ENCODE measurements around the gene HMG20B. TPM values are rescaled to one million over a fixed set of nuclear protein-coding genes. Genes with fewer than 3 reads are reported as not detected.

Gene HMG20B
- total RNA-seq, 1 experiment from 2014 or later, result 186 TPM

DNA sequence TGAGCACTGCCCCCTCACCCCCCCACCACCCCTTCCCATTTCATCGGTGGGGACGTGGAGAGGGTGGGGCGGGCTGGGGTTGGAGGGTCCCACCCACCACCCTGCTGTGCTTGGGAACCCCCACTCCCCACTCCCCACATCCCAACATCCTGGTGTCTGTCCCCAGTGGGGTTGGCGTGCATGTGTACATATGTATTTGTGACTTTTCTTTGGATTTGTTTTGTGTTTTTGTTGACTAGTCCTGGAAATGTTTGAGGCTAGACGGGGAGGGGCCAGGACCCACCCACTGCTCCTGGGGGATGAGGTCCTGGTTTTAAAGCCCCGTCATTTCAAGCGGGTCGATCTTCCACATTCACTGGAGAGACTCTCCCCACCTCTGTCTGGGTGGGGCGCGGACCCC, 36.8 kb upstream of the HMG20B start (continued):
- TF ChIP-seq, protein P1, sequence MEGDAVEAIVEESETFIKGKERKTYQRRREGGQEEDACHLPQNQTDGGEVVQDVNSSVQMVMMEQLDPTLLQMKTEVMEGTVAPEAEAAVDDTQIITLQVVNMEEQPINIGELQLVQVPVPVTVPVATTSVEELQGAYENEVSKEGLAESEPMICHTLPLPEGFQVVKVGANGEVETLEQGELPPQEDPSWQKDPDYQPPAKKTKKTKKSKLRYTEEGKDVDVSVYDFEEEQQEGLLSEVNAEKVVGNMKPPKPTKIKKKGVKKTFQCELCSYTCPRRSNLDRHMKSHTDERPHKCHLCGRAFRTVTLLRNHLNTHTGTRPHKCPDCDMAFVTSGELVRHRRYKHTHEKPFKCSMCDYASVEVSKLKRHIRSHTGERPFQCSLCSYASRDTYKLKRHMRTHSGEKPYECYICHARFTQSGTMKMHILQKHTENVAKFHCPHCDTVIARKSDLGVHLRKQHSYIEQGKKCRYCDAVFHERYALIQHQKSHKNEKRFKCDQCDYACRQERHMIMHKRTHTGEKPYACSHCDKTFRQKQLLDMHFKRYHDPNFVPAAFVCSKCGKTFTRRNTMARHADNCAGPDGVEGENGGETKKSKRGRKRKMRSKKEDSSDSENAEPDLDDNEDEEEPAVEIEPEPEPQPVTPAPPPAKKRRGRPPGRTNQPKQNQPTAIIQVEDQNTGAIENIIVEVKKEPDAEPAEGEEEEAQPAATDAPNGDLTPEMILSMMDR (IDR thresholded peaks at IDR 0.05 in 2 of 3, conservative IDR thresholded peaks at IDR 0.05 in 1 of 3; ENCODE audit: borderline replicate concordance in 1 of 3, insufficient read depth in 1 of 3, low read depth in 2 of 3, low read length in 2 of 3), result no peak
- TF ChIP-seq EGR1 (IDR thresholded peaks at IDR 0.05; ENCODE audit: low read depth), result no peak

DNA sequence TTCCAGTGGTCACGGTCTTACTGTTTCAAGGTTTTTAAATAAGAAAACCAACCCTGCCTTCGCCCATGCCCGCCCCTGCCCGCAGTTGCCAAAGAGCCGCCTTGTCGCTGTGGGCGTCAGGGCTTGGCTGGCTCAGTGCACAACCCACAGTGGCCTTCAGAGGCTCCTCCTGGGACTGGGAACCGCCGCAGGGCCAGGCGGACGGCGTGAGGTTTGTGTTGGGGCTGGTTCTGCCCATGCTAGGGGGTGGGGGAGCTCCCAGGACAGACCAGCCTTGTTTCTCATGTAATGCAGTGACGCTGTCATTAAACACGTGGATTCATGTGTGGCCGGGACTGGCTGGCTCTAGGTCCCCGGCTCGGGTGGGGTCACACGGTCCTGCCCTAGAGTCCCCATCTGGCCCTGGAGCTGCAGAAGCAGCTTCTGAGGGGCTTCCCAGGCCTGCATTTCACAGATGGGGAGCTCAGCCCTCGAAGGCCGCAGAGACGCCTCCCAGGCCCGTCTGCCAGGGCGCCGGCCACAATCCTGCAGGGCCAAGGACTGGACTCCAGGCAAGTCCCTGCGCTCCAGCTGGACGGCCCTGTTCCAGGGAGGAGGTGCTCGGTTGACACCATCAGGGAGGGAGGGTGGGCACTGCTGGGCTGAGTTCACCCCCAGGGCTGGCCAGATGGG, 36.2 kb upstream of the HMG20B start:
- POLR2A ChIA-PET, result interaction anchor here (0.6 to 1.0 kb wide), 2 partner anchors 11 to 37 kb away, joined by 3 to 6 read pairs; no protein-coding TSS in a partner anchor
- 0 out of 2 replicates have a peak, but pooled peaks have one; percentile 1 for ATAC-seq
- H3K9me2 ChIP-seq (ENCODE audit: insufficient read depth), result no peaks in the 10 kb centered on the region
- BruUV-seq (replicated peaks), result no TSS peak
- peaks cover 9 to 20% of the 10 kb centered on the region in 2 experiments; a peak in 3 of 4 replicates for H3K36me3 ChIP-seq (ENCODE audit: control insufficient read depth in 1 of 2, insufficient read depth in 2 of 2, low read length in 2 of 2)
- H3K4me1 ChIP-seq (ENCODE audit: control insufficient read depth in 1 of 2, insufficient read depth in 2 of 2, low read length in 2 of 2), result peaks cover 3 to 22% of the 10 kb centered on the region in 2 experiments; a peak in 3 of 4 replicates
- no peaks in the 10 kb centered on the region for H4K20me1 ChIP-seq (ENCODE audit: insufficient read depth)
- CTCF ChIA-PET, result no interaction called here
- RAD21 ChIA-PET (ENCODE audit: low non-redundant PET in 1 of 2, low total read pairs in 2 of 2, uncharacterized antibody in 2 of 2, unreplicated experiment in 2 of 2), result no interaction called here
- no peak overlapping the region for H3K9ac ChIP-seq (ENCODE audit: low read length)
- intact Hi-C loops (cut with micrococcal nuclease), result no loop called here
- TF ChIP-seq SIN3A (IDR thresholded peaks at IDR 0.05; ENCODE audit: low read depth), result no peak
- no peak for TF ChIP-seq RAD21 (IDR thresholded peaks at IDR 0.05; ENCODE audit: low read depth)
- no peak for TF ChIP-seq SRF (IDR thresholded peaks at IDR 0.05; ENCODE audit: low read depth)
- no peak for TF ChIP-seq POLR2AphosphoS5 (IDR thresholded peaks at IDR 0.05; ENCODE audit: low read depth, low read length)
- no peak for TF ChIP-seq JUND (IDR thresholded peaks at IDR 0.05)
- no peak for TF ChIP-seq POLR2A (IDR thresholded peaks at IDR 0.05; ENCODE audit: borderline replicate concordance, extremely low read depth, insufficient read depth, insufficient read length)
- no peak for TF ChIP-seq SP1 (IDR thresholded peaks at IDR 0.05; ENCODE audit: low read depth)
- TF ChIP-seq, protein P2, sequence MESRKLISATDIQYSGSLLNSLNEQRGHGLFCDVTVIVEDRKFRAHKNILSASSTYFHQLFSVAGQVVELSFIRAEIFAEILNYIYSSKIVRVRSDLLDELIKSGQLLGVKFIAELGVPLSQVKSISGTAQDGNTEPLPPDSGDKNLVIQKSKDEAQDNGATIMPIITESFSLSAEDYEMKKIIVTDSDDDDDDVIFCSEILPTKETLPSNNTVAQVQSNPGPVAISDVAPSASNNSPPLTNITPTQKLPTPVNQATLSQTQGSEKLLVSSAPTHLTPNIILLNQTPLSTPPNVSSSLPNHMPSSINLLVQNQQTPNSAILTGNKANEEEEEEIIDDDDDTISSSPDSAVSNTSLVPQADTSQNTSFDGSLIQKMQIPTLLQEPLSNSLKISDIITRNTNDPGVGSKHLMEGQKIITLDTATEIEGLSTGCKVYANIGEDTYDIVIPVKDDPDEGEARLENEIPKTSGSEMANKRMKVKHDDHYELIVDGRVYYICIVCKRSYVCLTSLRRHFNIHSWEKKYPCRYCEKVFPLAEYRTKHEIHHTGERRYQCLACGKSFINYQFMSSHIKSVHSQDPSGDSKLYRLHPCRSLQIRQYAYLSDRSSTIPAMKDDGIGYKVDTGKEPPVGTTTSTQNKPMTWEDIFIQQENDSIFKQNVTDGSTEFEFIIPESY (IDR thresholded peaks at IDR 0.05; ENCODE audit: extremely low read depth, insufficient replicate concordance, low read length), result no peak
- no peak for TF ChIP-seq YY1 (IDR thresholded peaks at IDR 0.05; ENCODE audit: extremely low read depth, insufficient replicate concordance, low read depth, low read length)
- TF ChIP-seq TCF7L2 (IDR thresholded peaks at IDR 0.05; ENCODE audit: borderline replicate concordance, extremely low read depth, insufficient read depth, insufficient read length), result no peak
- TF ChIP-seq EZH2 (IDR thresholded peaks at IDR 0.05), result no peak
- no peak for TF ChIP-seq FOSL1 (IDR thresholded peaks at IDR 0.05; ENCODE audit: low read depth)
- TF ChIP-seq, protein P1 (IDR thresholded peaks at IDR 0.05 in 2 of 3, conservative IDR thresholded peaks at IDR 0.05 in 1 of 3; ENCODE audit: borderline replicate concordance in 1 of 3, insufficient read depth in 1 of 3, low read depth in 2 of 3, low read length in 2 of 3), result no peak
- TF ChIP-seq CEBPB (IDR thresholded peaks at IDR 0.05; ENCODE audit: low read depth), result no peak
- TF ChIP-seq, protein P3, sequence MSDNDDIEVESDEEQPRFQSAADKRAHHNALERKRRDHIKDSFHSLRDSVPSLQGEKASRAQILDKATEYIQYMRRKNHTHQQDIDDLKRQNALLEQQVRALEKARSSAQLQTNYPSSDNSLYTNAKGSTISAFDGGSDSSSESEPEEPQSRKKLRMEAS (IDR thresholded peaks at IDR 0.05), result no peak
- no peaks in the 10 kb centered on the region for H3K79me2 ChIP-seq (ENCODE audit: insufficient read depth, low read length)
- H2AFZ ChIP-seq (ENCODE audit: low read depth, low read length, poor library complexity, severe bottlenecking), result no peak overlapping the region
- H3K27me3 ChIP-seq (ENCODE audit: insufficient read depth, low read length), result no peaks in the 10 kb centered on the region
- H3K4me3 ChIP-seq (replicated peaks in 1 of 2; ENCODE audit: low read depth in 1 of 2, low read length in 2 of 2), result no peak overlapping the region
- no peak overlapping the region for H3K27ac ChIP-seq (ENCODE audit: low read depth, low read length)
- no peaks in the 10 kb centered on the region for H3K9me3 ChIP-seq (ENCODE audit: control insufficient read depth in 1 of 2, insufficient read depth in 1 of 2, low read depth in 1 of 2, low read length in 2 of 2)
- DNase-seq (ENCODE audit: low read depth, low spot score), result no peak
- no peak overlapping the region for H3K4me2 ChIP-seq (ENCODE audit: low read length)

Measured in HCT116 (cell line).